Measurements from ENCODE around the gene GATB. TPM values are rescaled to one million over a fixed set of nuclear protein-coding genes. Genes with fewer than 3 reads are reported as not detected.
A peak's percentile ranks its signal among the peaks of the same experiment; 100 is the strongest.

GATB gene
- total RNA-seq, 1 donor: 17.2 TPM

- no peak for DNase-seq (ENCODE audit: low read depth)
- no peak for TF ChIP-seq CTCF (IDR thresholded peaks at IDR 0.05; ENCODE audit: insufficient read depth, low read length)
- no peak overlapping the region for H3K4me3 ChIP-seq (ENCODE audit: low read depth, low read length)
Observed at GRCh38 chr4:151798678-151799416, 38.0 kb upstream of the GATB start.

- no peak for DNase-seq (ENCODE audit: low read depth)
- no peak for TF ChIP-seq CTCF (IDR thresholded peaks at IDR 0.05; ENCODE audit: insufficient read depth, low read length)
- no peak overlapping the region for H3K4me3 ChIP-seq (ENCODE audit: low read depth, low read length)
Observed at GRCh38 chr4:151797853-151798252, 37.0 kb upstream of the GATB start.

GRCh38 chr4:151797131-151797530 is 36.3 kb upstream of the GATB start:
- peak; percentile 25 for DNase-seq (ENCODE audit: low read depth)
- no peak overlapping the region for H3K4me3 ChIP-seq (ENCODE audit: low read depth, low read length)
- TF ChIP-seq CTCF (IDR thresholded peaks at IDR 0.05; ENCODE audit: insufficient read depth, low read length): no peak

- H3K4me3 ChIP-seq (ENCODE audit: low read depth, low read length): no peak overlapping the region
- no peak for TF ChIP-seq CTCF (IDR thresholded peaks at IDR 0.05; ENCODE audit: insufficient read depth, low read length)
- no peak for DNase-seq (ENCODE audit: low read depth)
Observed at GRCh38 chr4:151796106-151796505, 35.3 kb upstream of the GATB start.

- no peak for TF ChIP-seq CTCF (IDR thresholded peaks at IDR 0.05; ENCODE audit: insufficient read depth, low read length)
- H3K4me3 ChIP-seq (ENCODE audit: low read depth, low read length): no peak overlapping the region
- DNase-seq (ENCODE audit: low read depth): no peak
Observed at GRCh38 chr4:151792995-151793394, 32.2 kb upstream of the GATB start.

- TF ChIP-seq CTCF (IDR thresholded peaks at IDR 0.05; ENCODE audit: insufficient read depth, low read length): no peak
- no peak for DNase-seq (ENCODE audit: low read depth)
- no peak overlapping the region for H3K4me3 ChIP-seq (ENCODE audit: low read depth, low read length)
Observed at GRCh38 chr4:151792530-151792929, 31.7 kb upstream of the GATB start.

- no peak overlapping the region for H3K4me3 ChIP-seq (ENCODE audit: low read depth, low read length)
- no peak for TF ChIP-seq CTCF (IDR thresholded peaks at IDR 0.05; ENCODE audit: insufficient read depth, low read length)
- no peak for DNase-seq (ENCODE audit: low read depth)
Observed at GRCh38 chr4:151788021-151788420, 27.2 kb upstream of the GATB start.

Measured in fibroblast of the aortic adventitia (primary cell).